H1 (cell line): ENCODE measurements around the gene THADA. TPM values are rescaled to one million over a fixed set of nuclear protein-coding genes. Genes with fewer than 3 reads are reported as not detected.
A peak's percentile ranks its signal among the peaks of the same experiment; 100 is the strongest.

Source experiments
- CTCF ChIA-PET: fragments of 300-600 bp; sonication (Branson Sonifier 250); formaldehyde crosslinking; loops from one replicate; lab custom pipeline; 2021; ENCODE audit not compliant: partially characterized antibody; lab: Charles Lee
- POLR2A ChIA-PET: fragments of 300-600 bp; sonication (Branson Sonifier 250); formaldehyde crosslinking; loops from one replicate; lab custom pipeline; 2021; ENCODE audit warnings: inconsistent platforms; ENCODE audit not compliant: partially characterized antibody; lab: Charles Lee
- DNase-seq, 2 experiments: peaks; one replicate each; pipeline versions ENCODE4 v3.0.0 to v3.0.0-alpha.2; 2010 to 2022; ENCODE audit warnings: low spot score in 2 of 2, low read depth in 1 of 2, mixed read lengths in 1 of 2
- FAIRE-seq: peaks from 2 replicates; lab custom pipeline; 2011; peaks lifted over from hg19 to GRCh38; lab: Jason Lieb, UNC
- H2AFZ ChIP-seq: 2 replicates; pipeline ENCODE4 v1.8.1; 2012; ENCODE audit warnings: low read length, inconsistent platforms
- H2AK5ac ChIP-seq: 2 replicates; pipeline ENCODE4 v1.6.1; 2013; ENCODE audit warnings: low read depth, low read length
- H2BK120ac ChIP-seq: replicated peaks from 2 replicates; pipeline ENCODE3; 2013; ENCODE audit warnings: low read depth, low read length, inconsistent platforms
- H2BK12ac ChIP-seq: 2 replicates; pipeline ENCODE4 v1.6.1; 2013; ENCODE audit warnings: low read depth, low read length
- H2BK15ac ChIP-seq: 2 replicates; pipeline ENCODE4 v1.6.1; 2013; ENCODE audit warnings: low read length
- H2BK20ac ChIP-seq: 2 replicates; pipeline ENCODE4 v1.6.1; 2013; ENCODE audit warnings: low read length
- H2BK5ac ChIP-seq: 2 replicates; pipeline ENCODE4 v1.6.1; 2013; ENCODE audit warnings: low read depth, low read length
- H3K14ac ChIP-seq: 2 replicates; pipeline ENCODE4 v1.6.1; 2013; ENCODE audit warnings: inconsistent platforms; ENCODE audit not compliant: insufficient read length
- H3K18ac ChIP-seq: 2 replicates; pipeline ENCODE4 v1.6.1; 2013; ENCODE audit warnings: low read length; ENCODE audit errors: extremely low read depth
- H3K23ac ChIP-seq: 2 replicates; pipeline ENCODE4 v1.6.1; 2013; ENCODE audit warnings: inconsistent platforms; ENCODE audit not compliant: insufficient read length
- H3K23me2 ChIP-seq: 2 replicates; pipeline ENCODE4 v1.6.1; 2013; ENCODE audit warnings: low read depth, low read length
- H3K27ac ChIP-seq: 2 replicates; pipeline ENCODE4 v1.6.1; 2011; ENCODE audit warnings: low read depth, low read length, inconsistent platforms
- H3K27me3 ChIP-seq, 4 experiments: replicated peaks in 1 of 4; 1 replicate in 1 of 4; 2 replicates in 3 of 4; pipeline versions ENCODE4 v1.6.1 to v1.8.1; 2011 to 2013; ENCODE audit warnings: low read length in 3 of 4, mild to moderate bottlenecking in 3 of 4, inconsistent platforms in 2 of 4, mixed read lengths in 2 of 4, moderate library complexity in 1 of 4; ENCODE audit not compliant: control insufficient read depth in 3 of 4, insufficient read depth in 3 of 4; ENCODE audit errors: extremely low read depth in 1 of 4
- H3K36me3 ChIP-seq, 4 experiments: 2 replicates each; pipeline versions ENCODE4 v1.6.1 to v1.8.1; 2011 to 2013; ENCODE audit warnings: mild to moderate bottlenecking in 4 of 4, low read length in 3 of 4, moderate library complexity in 2 of 4, control low read depth in 1 of 4, inconsistent platforms in 1 of 4; ENCODE audit not compliant: insufficient read depth in 4 of 4, control insufficient read depth in 2 of 4
- H3K4ac ChIP-seq: replicated peaks from 2 replicates; pipeline ENCODE3; 2013; ENCODE audit warnings: low read length, low read depth, mixed read lengths, inconsistent platforms; ENCODE audit not compliant: insufficient read length
- H3K4me1 ChIP-seq, 4 experiments: replicated peaks in 1 of 4; 1 replicate in 1 of 4; 2 replicates in 3 of 4; pipeline versions ENCODE4 v1.6.1 to v1.8.1; 2011 to 2013; ENCODE audit warnings: low read length in 3 of 4, inconsistent platforms in 2 of 4, mixed read lengths in 1 of 4; ENCODE audit not compliant: insufficient read depth in 4 of 4, control insufficient read depth in 3 of 4
- H3K4me2 ChIP-seq, 2 experiments: 2 replicates each; pipeline versions ENCODE4 v1.6.1 to v1.8.1; 2011 to 2013; ENCODE audit warnings: low read depth in 2 of 2, low read length in 2 of 2, control low read depth in 1 of 2, inconsistent platforms in 1 of 2, mild to moderate bottlenecking in 1 of 2; ENCODE audit not compliant: insufficient read depth in 1 of 2
- H3K4me3 ChIP-seq, 4 experiments: fragments of 200-600, 300-600 bp in 1 of 4; sonication (generic), shearing (Covaris generic), sonication (Bioruptor Twin) in 1 of 4; 2 replicates each; pipeline versions ENCODE4 v1.5.1 to v1.8.1; 2011 to 2016; ENCODE audit warnings: low read length in 4 of 4, low read depth in 3 of 4, control low read depth in 2 of 4, inconsistent platforms in 2 of 4, mild to moderate bottlenecking in 2 of 4, mixed read lengths in 1 of 4, moderate library complexity in 1 of 4; ENCODE audit not compliant: insufficient read depth in 2 of 4; ENCODE audit errors: extremely low read depth in 1 of 4
- H3K56ac ChIP-seq: replicated peaks from 2 replicates; pipeline ENCODE3; 2013; ENCODE audit warnings: low read depth, mild to moderate bottlenecking, mixed read lengths, low read length, inconsistent platforms; ENCODE audit not compliant: insufficient read length
- H3K79me1 ChIP-seq: 2 replicates; pipeline ENCODE4 v1.6.1; 2013; ENCODE audit warnings: low read depth, low read length, control low read depth
- H3K79me2 ChIP-seq, 2 experiments: 2 replicates each; pipeline versions ENCODE4 v1.6.1 to v1.8.1; 2012 to 2013; ENCODE audit warnings: low read length in 2 of 2, mild to moderate bottlenecking in 2 of 2, inconsistent platforms in 1 of 2; ENCODE audit not compliant: insufficient read depth in 2 of 2, control insufficient read depth in 1 of 2
- H3K9ac ChIP-seq, 4 experiments: replicated peaks in 1 of 4; 1 replicate in 1 of 4; 2 replicates in 3 of 4; pipeline versions ENCODE4 v1.6.1 to v1.8.1; 2011 to 2013; ENCODE audit warnings: low read depth in 3 of 4, low read length in 3 of 4, control low read depth in 2 of 4, mild to moderate bottlenecking in 2 of 4, moderate library complexity in 2 of 4, inconsistent platforms in 1 of 4; ENCODE audit errors: extremely low read depth in 1 of 4
- H3K9me3 ChIP-seq, 2 experiments: 2 replicates each; pipeline versions ENCODE4 v1.6.1 to v1.8.1; 2012 to 2013; ENCODE audit warnings: mild to moderate bottlenecking in 2 of 2, moderate library complexity in 2 of 2, control low read depth in 1 of 2, inconsistent platforms in 1 of 2, low read depth in 1 of 2, low read length in 1 of 2, mixed read lengths in 1 of 2; ENCODE audit not compliant: insufficient read depth in 2 of 2
- H4K20me1 ChIP-seq, 2 experiments: replicated peaks in 1 of 2; 2 replicates each; pipeline versions ENCODE3 to v1.8.1; 2011 to 2013; ENCODE audit warnings: inconsistent platforms in 2 of 2, low read length in 2 of 2, mild to moderate bottlenecking in 1 of 2; ENCODE audit not compliant: insufficient read depth in 2 of 2, control insufficient read depth in 1 of 2
- H4K5ac ChIP-seq: 2 replicates; pipeline ENCODE4 v1.6.1; 2013; ENCODE audit warnings: low read length, low read depth, mixed read lengths, inconsistent platforms; ENCODE audit not compliant: insufficient read length
- H4K8ac ChIP-seq: 2 replicates; pipeline ENCODE4 v1.8.0; 2013; ENCODE audit warnings: mild to moderate bottlenecking, moderate library complexity, low read length, inconsistent platforms; ENCODE audit not compliant: insufficient read depth; ENCODE audit errors: extremely low read depth
- H4K91ac ChIP-seq: replicated peaks from 2 replicates; pipeline ENCODE3; 2013; ENCODE audit warnings: low read length, mixed read lengths, inconsistent platforms; ENCODE audit not compliant: insufficient read length
- SIN3A ChIP-seq, 2 experiments: IDR thresholded peaks in 1 of 2; conservative IDR thresholded peaks in 1 of 2; 2 replicates each; pipeline ENCODE4 v1.6.1; 2011 to 2012; ENCODE audit warnings: low read length in 2 of 2, improper control_type of control experiment in 1 of 2, low read depth in 1 of 2, mild to moderate bottlenecking in 1 of 2
- SP4 ChIP-seq: IDR thresholded peaks from 2 replicates; pipeline ENCODE4 v1.6.1; 2012; ENCODE audit warnings: low read length, inconsistent platforms
- WGBS, 2 experiments: shearing (Covaris generic) in 1 of 2; methylation state at CpG; one replicate each; pipeline versions ENCODE4 v1.1.6 to v1.1.7; 2013 to 2015; ENCODE audit warnings: low lambda C conversion rate in 2 of 2, mixed read lengths in 2 of 2, inconsistent platforms in 1 of 2, low coverage in 1 of 2, missing lambda C conversion rate in 1 of 2; ENCODE audit not compliant: insufficient replicate concordance in 2 of 2, insufficient coverage in 1 of 2, insufficient read length in 1 of 2; ENCODE audit errors: extremely low coverage in 1 of 2, missing lambda C conversion rate in 1 of 2; 5-methylcytosine and 5-hydroxymethylcytosine counted together
- polyA plus RNA-seq, 7 experiments: library from polyadenylated mRNA; depleted of rRNA in 3 of 7; stranded (reverse) in 5 of 7; unstranded in 2 of 7; fragments of >200 nt in 5 of 7; fragments of 200-250 nt in 2 of 7; gene quantifications; 1 replicate in 5 of 7; 2 replicates in 1 of 7; 4 replicates in 1 of 7; pipeline versions ENCODE4 v1.2.1 to v1.2.3, GENCODE V29; 2011 to 2013; ENCODE audit warnings: missing spikeins in 2 of 7, mixed read lengths in 2 of 7
- total RNA-seq: library from RNA; stranded (reverse); fragmentation: NEBNext Ultra II Directional; extraction: Animal tissue kit (Norgen Biotek cat#: 25700); gene quantifications from 2 replicates; pipeline ENCODE4 v1.2.1, GENCODE V29; 2021

Gene THADA
- total and polyA plus RNA-seq, 2 of the 8 experiments (the other 6 are each of a cell fraction or from before 2014, with no cell fraction given): 22.4 to 26.8 TPM

GRCh38 chr2:43273529-43273928, 322.3 kb downstream of the THADA start:
- no peak overlapping the region for H3K18ac ChIP-seq
- H3K27ac ChIP-seq: no peak overlapping the region
- no peak overlapping the region for H2BK120ac ChIP-seq
- H4K91ac ChIP-seq: no peak overlapping the region
- no peak overlapping the region for H2BK20ac ChIP-seq
- TF ChIP-seq SIN3A (conservative IDR thresholded peaks at IDR 0.05 in 1 of 2, IDR thresholded peaks at IDR 0.05 in 1 of 2; ENCODE audit: low read depth in 1 of 2, low read length in 2 of 2): no peak
- no peak for TF ChIP-seq SP4
- no peak overlapping the region for H2AFZ ChIP-seq
- no peak overlapping the region for H3K9ac ChIP-seq
- H2AK5ac ChIP-seq: 0 out of 2 replicates have a peak overlapping the region, but pooled peaks have one; percentile 65
- no peak overlapping the region for H3K4me3 ChIP-seq
- H3K9me3 ChIP-seq: no peaks in the 10 kb centered on the region
- H3K27me3 ChIP-seq: no peaks in the 10 kb centered on the region
- 88% methylated on average over 4 of the region's 4 CpGs; no CpG with 5 or more reads in 1 of the 2 experiments for WGBS, 2 experiments
- H3K23ac ChIP-seq: no peak overlapping the region
- no peak overlapping the region for H2BK15ac ChIP-seq
- H2BK12ac ChIP-seq: no peak overlapping the region
- H4K20me1 ChIP-seq: no peaks in the 10 kb centered on the region
- H3K4ac ChIP-seq: no peak overlapping the region
- H3K23me2 ChIP-seq: no peaks in the 10 kb centered on the region
- CTCF ChIA-PET: interaction anchor here (0.5 to 1.3 kb wide), 3 partner anchors 9 to 940 kb away, joined by 3 read pairs; no protein-coding TSS in a partner anchor
- no peak overlapping the region for H2BK5ac ChIP-seq
- no peak overlapping the region for H4K8ac ChIP-seq
- no peak overlapping the region for H4K5ac ChIP-seq
- no peaks in the 10 kb centered on the region for H3K79me1 ChIP-seq
- H3K56ac ChIP-seq: no peak overlapping the region
- DNase-seq (no peak), FAIRE-seq (no peak)
- no peaks in the 10 kb centered on the region for H3K79me2 ChIP-seq
- H3K4me2 ChIP-seq: no peak overlapping the region
- no peak overlapping the region for H3K14ac ChIP-seq
- peaks cover 0 to 4% (median 2%) of the 10 kb centered on the region in 4 experiments; a peak in 4 of 7 replicates for H3K4me1 ChIP-seq
- H3K36me3 ChIP-seq: no peaks in the 10 kb centered on the region
- POLR2A ChIA-PET: no interaction called here
